Hippocampal formation (tissue), 2 donors: ENCODE results near the gene TRAF5.
A peak's percentile ranks its signal among the peaks of the same experiment; 100 is the strongest.
"Not testable (repeated sequence)": the region's sequence is repeated elsewhere in the genome, so short reads cannot be mapped to it uniquely, and the experiment has no call there.

ENCODE experiments used
- DNase-seq, 2 donors: peaks; one replicate each; lab custom pipeline; 2025; lab: John Stamatoyannopoulos, UW

The TRAF5 gene, protein sequence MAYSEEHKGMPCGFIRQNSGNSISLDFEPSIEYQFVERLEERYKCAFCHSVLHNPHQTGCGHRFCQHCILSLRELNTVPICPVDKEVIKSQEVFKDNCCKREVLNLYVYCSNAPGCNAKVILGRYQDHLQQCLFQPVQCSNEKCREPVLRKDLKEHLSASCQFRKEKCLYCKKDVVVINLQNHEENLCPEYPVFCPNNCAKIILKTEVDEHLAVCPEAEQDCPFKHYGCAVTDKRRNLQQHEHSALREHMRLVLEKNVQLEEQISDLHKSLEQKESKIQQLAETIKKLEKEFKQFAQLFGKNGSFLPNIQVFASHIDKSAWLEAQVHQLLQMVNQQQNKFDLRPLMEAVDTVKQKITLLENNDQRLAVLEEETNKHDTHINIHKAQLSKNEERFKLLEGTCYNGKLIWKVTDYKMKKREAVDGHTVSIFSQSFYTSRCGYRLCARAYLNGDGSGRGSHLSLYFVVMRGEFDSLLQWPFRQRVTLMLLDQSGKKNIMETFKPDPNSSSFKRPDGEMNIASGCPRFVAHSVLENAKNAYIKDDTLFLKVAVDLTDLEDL

DNA sequence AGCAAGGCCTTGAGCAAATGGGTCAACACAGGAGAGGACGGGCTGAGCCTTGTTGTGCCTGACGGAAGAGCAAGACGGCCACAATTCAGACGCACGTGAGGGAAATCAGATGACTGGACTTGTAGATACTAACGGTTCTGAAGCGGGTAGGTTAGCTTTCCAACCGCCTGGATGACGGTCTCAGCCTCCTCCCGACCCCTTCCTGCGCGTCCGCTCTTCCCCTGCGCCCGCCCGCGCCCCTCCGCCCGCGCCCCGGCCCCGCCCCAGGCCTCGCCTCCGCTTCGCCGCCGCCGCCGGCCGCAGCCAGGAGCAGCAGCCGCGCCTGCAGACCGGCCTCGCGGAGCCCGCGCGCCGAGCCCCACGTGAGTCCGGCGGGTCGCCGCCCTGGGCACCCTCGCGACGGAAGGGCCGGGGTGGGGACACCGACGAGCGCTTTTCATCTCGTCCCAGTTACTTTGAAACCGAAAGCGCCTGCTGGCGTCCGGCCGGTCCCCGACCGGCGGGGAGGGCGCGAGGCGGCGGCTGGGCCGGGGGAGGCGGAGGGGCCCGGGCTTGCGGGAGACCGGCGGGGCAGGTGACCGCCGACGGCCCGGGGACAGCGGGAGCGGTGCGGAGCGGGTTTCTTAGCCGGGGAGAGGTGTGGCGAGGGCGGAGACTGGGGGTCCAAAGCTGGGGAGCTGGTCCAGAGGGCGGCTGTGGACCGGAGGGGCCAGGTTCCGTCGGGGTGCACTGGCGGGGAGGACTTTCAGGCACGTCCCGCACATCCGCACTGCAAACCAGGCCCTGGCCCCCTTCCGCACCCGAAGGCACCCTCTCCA, at the start of gene TRAF5:
TSS of gene TRAF5 (plus strand) at position 306 of the 818 bp plus-strand sequence. CDS start 26,407 bp downstream, outside the sequence.
- peak in 1 of 2 donors; percentile 33 for DNase-seq

DNA sequence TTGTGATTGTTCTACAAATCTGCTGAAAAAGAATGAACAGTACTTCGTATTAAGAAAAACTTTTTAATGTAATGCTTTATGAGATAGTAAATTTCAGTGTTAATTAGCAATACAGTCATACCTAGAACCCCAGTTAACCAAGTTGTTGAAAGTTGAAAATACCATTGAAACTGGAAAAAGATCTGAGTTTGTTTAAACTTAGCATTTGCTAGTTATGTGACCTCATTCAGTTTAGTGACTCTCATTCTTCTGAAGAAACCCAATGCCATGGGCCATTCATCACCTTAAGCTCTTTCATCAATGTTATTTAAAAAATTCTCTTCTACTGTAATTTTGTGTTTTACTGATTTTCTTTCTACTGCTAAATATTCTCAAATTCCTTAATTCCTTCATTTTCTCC, 47.3 kb upstream of the TRAF5 start:
- no peak for DNase-seq

DNA sequence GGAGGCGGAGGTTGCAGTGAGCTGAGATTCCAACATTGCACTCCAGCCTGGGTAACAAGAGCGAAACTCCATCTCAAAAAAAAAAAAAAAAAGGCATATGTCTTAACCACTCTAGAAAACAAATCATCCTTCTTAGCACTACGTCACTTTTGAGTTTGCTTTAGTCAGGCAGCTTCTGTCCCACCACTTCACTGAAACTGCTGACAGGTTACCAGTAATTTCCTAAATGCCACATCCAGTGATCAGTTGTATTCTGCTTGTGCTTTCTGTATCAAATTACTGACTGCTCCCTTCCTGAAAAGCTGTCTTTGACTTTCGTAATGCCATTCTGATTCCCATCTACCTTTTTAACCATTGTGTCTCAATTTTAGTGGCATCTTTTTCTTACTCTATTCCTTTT, 45.7 kb upstream of the TRAF5 start:
- no peak for DNase-seq

DNA sequence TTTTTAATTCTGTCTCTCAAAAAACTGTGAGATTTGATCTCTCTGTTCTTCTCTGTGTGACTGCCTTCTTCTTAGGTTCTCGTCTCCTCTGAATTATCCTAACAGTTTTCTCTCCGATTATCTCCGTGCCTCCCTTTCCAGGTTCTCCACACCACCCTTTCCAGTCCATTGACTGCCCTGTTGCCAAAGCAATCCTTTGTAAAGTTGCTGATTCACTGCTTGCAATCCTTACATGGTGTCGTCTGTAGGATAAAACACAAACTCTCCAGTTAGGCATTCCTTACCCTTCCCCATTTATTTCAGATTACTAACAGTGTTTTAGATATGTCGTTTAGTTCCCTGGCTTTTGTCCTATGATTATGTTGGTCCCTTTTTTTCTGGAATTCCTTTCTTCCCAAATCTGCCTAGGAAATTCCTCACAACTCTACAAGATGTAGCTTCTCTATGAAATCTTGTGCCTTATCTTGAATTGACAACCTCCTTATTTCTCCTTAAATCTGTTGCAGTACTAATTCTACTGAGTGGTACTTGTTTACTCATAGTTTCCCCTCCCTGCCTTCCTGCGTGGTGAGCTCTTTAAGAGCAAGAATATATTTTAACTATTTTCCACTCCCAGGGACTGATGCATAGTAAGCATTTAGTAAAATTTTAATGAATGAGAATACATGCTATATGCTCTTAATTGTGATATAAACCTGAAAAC, 45.2 kb upstream of the TRAF5 start:
- no peak for DNase-seq

DNA sequence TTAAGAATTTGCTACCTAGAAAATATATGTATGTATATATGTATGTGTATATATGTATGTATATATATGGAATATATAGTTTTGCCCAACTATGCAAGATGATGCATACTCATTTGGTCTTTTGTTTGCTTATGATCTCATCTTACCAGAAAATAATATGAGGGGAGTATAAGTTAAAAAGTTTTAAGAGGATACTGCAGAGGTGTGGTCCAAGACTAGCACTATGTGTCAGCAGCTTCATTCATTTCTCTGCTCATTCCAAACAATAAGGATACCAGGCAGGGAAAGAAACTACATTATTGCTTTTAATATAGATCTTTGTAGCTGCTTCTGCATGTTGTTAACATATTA, 44.6 kb upstream of the TRAF5 start:
- DNase-seq = no peak

DNA sequence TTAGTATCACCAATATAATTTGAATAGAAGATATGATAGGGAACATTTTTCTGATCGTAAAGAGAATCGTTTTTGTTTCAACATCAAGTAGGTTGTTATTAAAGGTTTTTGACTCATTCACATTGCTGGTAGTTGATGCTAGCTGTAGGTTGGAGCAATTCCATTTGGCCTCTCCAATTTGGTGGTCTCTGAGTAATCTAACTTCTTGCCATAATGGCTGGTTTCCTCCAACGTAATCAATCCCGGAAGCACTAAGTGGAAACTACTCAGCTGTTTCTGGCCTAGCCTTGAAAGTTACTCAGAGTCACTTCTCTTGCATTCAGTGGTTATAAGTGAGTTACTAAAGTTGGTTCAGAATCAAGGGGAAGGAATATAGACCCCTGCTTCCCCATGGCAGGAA, 41.4 kb upstream of the TRAF5 start:
- no peak for DNase-seq

DNA sequence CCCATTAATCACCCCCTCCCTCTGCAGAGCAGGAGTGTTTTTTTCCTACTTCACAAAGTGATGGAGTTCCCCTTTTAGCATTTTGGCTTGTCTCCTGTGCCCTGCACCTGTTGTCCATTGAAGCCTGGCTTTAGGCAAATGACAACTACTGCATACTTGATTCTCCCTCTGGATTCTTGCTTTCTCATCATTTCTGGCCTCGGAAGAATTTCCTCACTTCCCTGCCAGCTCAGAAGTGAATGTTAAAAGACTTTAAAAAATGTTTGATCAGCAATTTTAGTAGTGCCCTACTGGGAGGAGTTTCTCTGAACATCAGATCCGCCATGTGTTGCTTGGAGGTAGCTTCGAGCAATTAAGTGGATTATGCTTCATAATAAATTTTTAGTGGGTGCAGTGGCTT, 39.4 kb upstream of the TRAF5 start:
- no peak for DNase-seq

DNA sequence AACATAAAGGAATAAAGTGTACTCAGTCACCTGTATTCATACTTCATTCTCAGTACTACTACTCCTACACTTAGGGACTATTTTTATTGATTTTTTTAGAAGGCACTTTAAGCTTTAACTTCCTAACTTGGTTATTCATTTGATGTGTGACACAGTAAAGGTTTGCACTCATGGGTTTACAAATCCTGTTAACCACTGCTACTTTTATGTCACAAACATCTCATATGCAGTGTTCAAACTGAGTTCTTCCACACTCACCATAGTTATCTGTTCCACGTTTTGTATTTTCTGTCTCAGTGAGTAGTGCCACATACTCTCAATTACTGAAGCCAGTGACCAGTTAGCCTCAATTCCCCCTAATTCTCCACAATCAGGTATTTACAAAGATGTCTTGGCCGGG, 34.2 kb upstream of the TRAF5 start:
- no peak for DNase-seq

DNA sequence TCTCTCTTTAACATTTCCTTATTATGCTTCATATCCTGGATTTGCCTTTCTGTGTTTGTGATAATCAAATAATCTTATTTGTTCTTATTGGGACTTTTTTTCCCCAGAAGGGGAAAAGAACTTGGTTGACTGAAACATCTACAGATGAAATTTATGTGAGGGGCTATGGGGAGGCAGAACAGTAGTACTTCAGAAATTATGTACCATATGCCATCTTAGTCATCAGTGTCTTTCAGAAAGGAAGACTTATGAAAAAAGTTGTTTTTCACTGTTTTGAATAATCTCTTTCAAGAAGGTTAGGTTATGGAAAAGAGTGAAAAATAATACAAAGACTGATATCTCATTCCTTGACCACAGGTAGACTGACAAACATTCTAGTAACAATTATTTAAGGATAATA, 30.2 kb upstream of the TRAF5 start:
- no peak for DNase-seq

DNA sequence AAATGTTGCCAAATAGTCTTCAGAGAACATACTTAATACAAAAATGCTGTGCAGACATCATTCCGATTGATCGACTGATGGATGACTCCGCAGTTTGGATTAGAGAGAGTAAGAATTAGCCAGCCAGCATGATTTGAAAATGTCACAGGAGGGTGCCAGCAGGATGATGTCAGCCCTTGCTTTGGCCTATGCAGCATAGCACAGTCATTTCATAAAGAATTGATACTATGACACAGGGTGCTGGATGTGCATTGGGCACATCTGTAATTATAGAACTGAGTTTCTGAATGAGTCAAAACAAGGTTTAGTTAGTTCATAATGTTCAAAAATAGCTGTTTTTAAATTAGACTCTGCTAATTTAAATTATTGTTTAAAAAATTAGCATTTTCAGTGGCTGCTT, 21.6 kb upstream of the TRAF5 start:
- no peak for DNase-seq

DNA sequence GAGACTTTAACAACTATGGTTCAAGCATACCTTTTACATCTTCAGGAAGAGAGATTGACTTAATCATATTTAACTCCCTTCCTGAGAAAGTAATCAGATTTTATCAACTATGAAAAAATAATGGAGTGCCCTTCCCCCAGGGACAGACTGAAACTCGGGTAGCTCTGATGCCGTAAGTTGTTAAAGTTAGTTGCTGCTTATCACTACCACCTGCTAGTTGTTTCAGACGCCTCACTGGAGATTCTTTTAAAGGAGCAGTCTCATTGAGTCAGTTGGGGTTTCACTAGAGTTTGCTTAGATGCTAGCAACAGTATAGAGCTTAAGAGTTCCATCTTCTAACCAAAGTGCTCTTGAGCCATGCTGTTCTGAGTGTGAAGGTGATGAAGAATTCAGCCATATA, 17.0 kb upstream of the TRAF5 start:
- DNase-seq = no peak

DNA sequence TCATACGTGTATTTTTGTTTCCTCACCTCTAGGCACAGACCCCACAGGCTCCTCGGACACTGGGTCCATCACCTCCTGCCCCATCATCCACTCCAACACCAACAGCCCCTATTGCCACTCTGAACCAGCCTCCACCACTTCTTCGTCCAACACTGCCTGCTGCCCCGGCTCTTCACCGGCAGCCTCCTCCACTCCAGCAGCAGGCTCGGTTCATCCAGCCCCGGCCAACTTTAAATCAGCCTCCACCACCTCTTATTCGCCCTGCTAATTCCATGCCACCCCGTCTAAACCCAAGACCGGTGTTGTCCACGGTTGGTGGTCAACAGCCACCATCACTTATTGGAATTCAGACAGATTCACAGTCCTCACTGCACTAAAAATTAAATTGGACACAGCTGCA, 13.2 kb upstream of the TRAF5 start:
- DNase-seq = no peak

DNA sequence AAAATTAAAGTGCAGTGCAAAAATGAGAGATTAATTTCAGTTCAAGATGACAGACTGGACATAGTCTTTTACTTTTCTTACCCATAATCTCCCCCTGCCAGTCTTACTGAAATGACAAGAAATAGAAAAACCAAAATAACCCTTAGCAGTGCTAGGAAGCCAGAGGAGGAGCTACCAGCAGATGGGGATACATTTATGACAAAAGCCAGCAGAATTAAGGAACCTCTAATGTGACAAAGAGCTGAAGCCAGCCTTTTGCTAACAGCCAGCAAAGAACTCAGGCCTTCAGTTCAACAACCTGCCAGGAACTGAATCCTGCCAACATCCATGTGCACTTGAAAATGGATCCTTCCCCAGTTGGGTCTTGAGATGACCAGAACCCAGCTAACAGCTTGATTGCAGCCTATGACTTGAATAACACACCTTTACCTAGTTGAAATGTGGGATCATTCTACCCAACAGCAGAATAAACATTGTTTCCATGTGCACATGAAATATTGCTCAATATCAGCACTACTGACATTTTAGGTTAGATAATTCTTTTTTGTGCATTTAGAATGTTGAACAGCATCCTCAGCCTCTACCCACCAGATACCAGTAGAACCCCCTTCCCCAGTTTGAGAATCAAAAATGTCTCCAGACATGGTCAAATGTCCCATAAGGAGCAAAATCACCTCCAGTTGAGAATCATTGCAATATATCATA, 7.9 kb upstream of the TRAF5 start:
- no peak for DNase-seq

DNA sequence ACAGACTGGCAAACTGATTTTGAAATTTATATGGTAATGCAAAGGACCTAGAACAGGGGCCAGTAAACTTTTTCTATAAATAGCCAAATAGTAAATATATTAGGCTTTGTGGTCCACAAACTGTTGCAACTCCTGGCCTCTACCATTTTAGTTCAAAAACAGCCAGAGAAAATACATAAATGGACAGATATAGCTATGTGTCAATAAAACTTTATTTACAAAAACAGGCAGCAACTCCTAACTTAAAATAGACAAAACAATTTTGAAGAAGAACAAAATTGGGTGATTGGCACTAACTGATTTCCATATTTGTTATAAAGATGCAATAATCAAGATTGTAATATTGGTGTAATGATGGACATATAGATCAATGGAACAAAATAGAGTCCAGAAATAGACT, 6.7 kb upstream of the TRAF5 start:
- DNase-seq = no peak

DNA sequence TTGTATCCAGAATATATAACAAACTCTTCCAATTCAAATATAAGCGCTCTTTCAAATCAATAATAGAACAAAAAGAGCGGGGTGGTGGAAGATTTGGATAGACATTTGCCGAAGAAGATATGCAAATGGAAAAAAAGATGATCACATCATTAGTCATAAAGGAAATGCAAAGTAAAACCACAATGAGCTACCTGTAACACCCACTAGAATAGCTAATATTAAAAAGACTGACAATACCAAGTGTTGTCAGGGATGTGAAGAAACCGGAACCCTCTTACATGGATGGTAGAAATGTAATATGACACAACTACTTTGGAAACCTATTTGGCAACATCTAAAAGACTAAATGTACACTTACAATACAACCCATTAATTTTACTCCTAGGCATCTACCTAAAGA, 5.7 kb upstream of the TRAF5 start:
- DNase-seq = no peak

DNA sequence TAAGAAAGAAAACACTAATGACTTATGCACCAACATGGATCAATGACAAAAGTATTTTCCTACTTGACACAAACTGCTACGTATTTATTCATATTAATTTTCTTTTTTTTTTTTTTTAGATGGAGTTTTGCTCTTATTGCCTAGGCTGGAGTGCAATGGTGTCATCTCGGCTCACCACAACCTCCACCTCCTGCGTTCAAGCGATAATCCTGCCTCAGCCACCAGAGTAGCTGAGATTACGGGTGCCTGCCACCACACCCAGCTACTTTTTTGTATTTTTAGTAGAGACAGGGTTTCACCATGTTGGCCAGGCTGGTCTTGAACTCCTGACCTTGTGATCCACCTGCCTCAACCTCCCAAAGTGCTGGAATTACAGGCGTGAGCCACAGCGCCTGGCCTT, 5.0 kb upstream of the TRAF5 start:
- not testable (repeated sequence) for DNase-seq

DNA sequence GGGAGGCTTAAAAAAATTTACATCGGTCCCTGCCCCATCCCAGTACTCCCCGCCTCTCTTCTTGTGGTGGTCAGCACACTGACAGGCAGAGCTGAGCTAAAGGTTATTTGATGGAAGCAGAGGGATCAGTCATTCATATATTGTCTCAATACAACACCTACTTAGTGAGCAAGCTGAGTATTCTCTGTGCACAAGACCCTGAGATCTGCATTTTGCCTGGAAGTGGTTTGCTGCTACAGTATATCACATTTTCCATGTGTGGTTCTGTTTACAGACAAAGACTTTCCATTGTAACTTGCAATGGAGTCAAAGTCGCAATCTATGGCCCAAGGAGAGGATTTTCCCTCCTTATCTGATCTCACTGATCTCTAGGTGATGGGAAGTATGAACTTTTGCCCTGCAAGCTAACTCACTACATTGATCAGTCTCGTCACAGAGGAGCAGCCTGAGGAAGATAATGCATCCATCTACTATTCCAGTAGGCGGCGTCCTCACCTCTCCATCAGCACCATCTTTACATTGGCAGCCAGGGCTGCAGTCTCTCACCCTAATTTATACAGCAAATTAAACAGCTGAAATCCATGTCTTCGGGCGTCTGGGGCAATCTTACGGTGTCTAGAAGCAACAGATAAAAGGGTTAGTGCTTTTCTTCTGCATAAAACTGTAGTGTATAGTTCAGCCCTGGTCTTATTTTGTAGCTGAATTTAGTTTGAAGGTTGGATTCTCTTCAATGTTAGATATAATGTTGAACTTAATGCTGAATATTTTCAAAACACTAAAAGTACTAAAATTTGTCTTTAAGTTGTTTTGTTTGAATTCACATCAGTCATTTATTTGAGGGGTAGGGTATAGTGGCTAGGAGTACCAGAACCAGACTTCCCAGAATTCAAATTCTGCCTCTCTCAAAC, 3.2 kb upstream of the TRAF5 start:
- no peak for DNase-seq

DNA sequence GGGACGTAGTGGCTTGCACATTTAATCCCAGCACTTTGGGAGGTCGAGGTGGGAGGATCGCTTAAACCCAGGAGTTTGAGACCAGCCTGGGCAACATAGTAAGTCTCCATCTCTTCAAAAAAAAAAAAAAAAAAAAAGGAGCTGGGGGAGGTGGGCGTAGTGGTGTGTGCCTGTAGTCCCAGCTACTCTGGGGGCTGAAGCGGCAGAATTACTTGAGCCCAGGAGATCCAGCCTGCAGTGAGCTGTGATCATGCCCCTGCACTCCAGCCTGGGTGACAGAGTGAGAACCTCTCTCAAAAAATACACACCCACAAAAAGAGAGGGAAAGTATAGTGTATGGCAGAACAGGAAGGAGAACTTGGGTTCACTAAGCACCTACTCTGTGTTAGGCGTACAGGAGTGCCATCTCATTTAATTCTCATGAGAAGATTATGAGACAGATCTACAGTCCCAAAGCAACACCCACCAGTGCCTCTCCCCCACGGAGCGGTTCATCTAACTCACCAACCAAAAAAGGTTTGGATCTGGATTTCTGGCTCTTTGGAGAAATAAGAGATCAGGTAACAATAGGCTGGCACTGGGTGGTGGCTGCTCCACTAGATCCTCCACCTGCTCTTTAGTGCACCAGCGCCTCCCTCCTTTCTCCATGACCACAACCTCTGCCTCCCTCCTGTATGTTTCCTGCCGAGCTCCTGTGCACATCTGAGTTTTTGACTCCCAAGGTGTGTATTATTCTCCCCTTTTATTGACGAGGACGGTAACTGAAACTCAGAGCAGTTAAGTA, 1.4 kb upstream of the TRAF5 start:
- no peak for DNase-seq

DNA sequence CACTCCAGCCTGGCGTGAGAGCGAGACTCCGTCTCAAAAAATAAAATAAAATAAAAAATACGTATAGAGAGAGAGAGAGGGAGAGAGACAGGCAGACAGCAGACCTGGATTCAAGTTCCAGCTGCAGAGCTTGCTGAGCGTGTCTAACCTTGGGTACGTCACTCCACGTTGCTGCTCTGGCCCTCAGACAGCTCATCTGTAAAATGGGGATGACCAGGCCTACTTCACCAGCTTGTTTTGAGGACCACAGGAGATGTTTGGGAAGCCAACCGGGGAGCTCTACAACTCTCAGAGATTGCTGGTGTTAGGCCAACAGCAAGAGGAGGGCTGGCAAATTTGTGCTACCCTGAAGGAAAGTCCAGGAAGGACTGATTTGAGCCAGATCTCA, 499 bp upstream of the TRAF5 start:
- DNase-seq = no peak

DNA sequence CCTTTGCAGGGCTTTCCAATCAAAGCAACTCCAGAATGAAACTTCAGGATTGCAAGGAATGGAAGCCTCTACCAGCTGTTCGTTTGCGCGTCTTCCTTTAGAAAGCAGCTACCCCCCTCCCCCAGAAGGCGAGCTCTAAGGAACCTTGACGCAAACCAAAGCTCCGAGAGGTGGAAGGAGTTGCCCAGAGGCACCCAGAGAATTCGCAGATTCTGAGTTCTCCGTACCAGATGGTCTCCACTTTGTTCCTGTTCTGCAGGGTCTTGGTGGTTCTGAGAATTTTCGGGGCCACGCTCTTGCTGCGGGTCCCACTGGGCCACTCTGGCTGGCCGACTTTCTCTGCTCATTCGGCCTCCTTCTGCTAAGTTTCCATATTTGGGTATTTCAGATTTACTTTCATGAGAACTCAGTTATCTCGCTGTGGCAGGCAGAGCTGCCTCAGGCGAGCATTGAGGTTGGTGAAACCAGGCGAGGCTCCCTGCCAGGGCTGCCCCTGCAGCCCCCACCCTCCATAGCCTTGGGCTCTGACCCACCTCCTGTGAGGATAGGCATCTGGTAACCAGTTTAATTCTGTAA, 801 bp downstream of the TRAF5 start:
- peak in 1 of 2 donors; percentile 15 for DNase-seq
